GM18502 (cell line): Measurements from ENCODE around the gene ATP6V1D.
"Not testable (repeated sequence)": the region's sequence is repeated elsewhere in the genome, so short reads cannot be mapped to it uniquely, and the experiment has no call there.

Source experiments
- ATAC-seq: cut with Tn5 transposase; IDR thresholded peaks from one replicate; pipeline ENCODE4 v1.9.1; 2021; ENCODE audit warnings: mild to moderate bottlenecking; ENCODE audit not compliant: unreplicated experiment, poor library complexity

The ATP6V1D gene

DNA sequence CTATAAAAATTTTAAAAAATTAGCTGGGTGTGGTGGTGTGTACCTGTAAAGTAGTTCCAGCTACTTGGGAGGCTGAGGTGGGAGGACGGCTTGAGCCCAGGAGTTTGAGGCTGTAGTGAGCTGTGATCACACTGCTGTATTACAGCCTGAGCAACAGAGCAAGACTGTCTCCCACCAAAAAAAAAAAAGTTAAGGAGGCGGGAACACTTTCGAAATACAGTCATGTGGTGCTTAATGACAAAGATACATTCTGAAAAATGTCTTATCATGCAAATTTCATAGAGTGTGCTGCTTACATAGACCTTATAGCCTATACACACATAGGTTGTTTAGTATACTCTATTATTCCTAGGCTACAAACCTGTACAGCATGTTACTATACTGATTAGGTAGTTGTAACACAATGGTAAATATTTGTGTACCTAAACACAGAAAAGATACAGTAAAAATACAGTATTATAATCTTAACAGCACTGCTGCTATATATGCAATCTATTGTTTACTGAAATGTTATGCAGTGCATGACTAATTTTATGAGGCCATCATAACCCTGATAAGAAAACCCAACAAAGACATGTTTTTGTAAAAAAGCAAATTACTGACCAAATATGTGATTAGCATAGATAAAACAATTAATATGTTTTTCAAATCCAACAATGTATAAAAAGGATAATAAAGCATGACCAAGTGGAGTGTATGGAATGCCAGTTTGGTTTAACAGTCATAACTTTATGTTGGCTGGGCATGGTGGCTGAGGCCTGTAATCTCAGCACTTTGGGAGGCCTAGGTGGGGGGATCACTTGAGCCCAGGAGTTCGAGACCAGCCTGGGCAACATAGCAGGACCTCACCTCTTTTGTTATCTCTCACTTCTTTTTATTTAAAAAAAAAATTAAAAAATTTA is 11.9 kb upstream of the ATP6V1D start:
- ATAC-seq: no peak

GRCh38 chr14:67370830-67371229 is 11.2 kb upstream of the ATP6V1D start:
- no peak for ATAC-seq

DNA sequence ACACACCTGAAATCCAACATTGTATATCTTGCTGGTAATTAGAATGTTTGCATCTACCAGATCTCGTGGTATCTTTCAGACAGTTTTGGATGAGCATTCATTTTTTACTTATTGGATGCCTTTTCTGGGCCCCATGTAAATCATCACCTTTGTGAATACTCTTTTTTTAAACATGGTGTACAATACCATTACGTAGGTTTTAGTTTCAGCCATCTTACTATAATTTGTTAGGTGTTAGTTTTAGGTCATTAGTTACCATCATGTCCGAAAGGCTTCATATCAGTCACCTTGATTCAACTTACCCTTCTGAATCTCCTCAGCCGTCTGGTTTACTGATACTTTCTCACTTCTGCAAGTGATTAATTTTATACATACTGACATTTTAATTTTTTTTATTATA is 5.9 kb upstream of the ATP6V1D start:
- no peak for ATAC-seq

DNA sequence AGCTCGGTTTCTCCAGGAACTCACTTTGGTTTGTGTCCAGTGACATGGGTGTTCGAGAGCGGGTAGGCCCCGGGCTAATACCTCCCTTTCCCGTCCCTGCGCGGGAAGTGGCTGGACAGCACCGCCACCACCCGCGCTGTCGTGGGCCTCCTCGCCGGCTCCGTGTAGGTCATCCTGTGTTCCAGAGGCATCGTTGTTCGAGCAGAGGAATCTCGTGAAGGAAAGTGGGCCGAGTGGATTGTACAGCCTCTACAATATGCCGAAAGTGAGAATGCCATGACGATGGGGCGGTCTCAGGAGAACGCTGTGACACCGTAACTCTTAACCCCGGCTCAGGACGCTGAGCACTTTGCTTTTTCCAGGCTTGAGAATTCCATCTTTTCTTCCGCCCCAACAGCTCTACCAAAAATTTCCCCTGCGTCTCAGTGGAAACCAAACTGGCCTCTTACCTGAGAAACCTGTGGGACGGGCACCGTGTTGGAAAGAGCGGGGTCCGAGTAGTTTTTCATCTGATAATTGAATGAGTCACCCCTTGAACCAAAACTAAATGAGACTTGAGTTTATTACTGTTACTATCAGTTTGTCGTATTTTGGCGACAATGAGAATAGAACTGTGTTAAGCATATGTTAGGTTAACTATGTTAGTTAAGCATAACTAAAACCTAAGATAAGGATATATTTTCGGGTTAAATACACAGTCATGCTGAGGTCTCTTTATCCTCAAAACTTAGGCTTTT is 1.0 kb upstream of the ATP6V1D start:
- ATAC-seq: peak; percentile 29

GRCh38 chr14:67358924-67359774 is 455 bp downstream of the ATP6V1D start:
- ATAC-seq: peak; percentile 1

DNA sequence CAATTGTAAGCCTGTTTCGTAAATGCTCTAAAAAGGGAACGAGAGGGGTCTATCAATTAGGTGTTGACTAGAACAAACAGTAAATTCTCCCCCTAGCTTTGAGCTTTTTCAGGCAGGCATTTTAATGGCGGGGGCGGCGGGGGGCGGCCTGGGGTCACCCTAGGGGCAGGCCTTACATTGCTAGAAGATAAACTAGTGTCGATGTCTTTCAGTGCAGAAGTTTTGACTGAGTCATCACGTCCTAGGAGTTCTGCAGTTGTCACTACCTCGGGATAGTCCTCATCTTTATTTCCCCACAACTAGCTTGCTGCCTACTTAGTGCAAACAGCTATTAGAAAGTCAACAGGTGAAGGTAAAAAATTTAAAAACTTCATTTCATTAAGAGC is 1.6 kb downstream of the ATP6V1D start:
- ATAC-seq: no peak

DNA sequence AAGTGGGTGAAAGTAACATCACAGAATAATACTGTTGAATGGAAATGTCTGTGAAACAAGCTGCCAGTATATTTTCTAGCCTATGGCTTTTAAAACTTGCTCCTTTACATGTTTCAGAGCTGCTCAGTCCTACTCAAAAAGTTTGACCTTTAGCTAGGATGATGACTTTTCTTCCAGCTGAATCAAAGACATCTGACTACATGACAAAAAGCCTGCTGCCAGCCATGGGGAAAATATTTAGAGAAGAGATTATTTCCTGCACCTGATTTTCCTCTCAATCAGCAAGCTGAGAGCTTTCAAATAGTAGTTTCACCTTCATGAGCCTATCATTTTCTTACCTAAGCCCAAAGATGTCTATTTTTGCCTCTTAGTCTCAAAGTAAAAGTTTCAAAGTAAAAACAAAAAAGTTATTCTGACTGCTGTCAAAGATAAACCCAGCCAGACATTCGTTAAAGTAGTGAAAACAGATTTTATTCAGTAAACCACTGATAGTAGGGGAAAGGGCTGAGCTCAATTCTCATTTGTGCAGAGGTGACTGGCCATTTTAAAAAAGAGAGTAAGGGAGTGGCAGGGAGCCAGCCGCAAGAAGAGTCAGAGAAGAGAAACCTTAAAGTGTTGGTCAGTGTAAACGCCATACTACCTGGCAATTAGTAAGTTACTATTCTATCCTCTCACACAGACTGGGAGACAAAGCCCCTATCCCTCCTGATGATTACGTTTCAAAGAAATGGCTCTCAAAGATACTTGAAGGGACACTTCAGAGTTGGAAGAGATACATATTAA is 2.2 kb downstream of the ATP6V1D start:
- ATAC-seq: no peak

GRCh38 chr14:67352055-67352454 is 7.5 kb downstream of the ATP6V1D start:
- ATAC-seq: no peak

DNA sequence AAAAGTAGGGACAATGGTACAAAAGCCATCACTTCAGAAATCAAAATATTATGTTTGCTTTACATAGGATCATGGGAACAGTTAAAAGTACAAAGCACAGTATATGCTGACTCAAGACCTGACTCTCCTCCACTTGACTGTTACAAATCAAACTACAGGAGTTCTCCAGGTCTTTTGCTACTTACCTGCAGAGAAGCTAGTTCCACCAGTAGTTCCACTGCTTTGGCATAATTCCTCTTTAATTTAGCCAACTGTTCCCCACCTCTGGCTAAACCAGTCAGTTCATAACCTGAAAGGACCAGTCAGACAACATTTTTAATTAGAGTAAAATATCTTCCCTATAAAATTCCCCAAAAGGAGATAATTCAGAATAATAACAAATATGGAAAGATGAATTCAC is 14.0 kb downstream of the ATP6V1D start:
- ATAC-seq: no peak

DNA sequence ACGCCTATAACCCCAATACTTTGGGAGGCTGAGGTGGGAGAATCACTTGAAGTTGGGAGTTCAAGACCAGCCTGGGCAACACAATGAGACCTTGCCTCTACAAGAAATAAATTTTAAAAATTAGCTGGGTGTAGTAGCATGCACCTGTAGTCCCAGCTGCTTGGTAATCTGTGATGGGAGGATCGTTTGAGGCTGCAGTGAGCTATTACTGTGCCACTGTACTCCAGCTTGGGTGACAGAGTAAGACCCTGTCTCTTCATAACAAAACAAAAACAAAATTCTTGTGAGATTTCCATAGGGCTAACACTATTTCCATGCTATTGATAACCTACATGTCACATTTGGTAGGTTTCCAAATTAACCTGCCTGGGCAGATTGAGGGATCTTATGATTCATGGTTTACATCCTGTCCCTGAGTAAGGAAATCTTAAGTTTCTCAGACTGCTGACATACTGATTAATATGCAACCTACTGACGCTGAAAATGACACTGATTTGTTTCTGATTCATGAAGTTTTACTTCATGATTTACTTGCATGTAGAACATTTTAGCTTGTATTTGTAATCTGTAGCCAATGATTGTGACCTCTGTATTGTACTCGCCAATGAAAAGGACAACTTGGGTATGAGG is 15.9 kb downstream of the ATP6V1D start:
- ATAC-seq: no peak

GRCh38 chr14:67341231-67341630 is 18.4 kb downstream of the ATP6V1D start:
- not testable (repeated sequence) for ATAC-seq

GRCh38 chr14:67335781-67336180 is 23.8 kb downstream of the ATP6V1D start:
- no peak for ATAC-seq

DNA sequence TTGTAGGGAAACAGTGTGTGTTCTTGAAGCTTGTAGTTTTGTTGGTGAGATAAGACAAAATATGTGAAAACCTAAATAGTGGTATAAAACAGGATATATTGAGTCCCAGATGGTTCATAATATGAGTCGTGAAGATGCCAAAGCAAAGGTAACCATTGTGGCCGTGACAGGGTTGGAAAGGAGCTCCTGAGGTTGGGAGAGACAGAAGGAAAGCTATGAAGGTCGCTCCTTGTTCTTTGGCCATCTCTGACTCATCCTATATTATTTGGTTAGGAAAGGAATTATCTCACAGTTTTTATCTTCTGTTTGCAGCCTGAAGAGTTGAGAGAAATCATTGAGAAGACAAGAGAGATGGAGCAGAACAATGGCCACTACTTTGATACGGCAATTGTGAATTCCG is 27.1 kb downstream of the ATP6V1D start:
- no peak for ATAC-seq

DNA sequence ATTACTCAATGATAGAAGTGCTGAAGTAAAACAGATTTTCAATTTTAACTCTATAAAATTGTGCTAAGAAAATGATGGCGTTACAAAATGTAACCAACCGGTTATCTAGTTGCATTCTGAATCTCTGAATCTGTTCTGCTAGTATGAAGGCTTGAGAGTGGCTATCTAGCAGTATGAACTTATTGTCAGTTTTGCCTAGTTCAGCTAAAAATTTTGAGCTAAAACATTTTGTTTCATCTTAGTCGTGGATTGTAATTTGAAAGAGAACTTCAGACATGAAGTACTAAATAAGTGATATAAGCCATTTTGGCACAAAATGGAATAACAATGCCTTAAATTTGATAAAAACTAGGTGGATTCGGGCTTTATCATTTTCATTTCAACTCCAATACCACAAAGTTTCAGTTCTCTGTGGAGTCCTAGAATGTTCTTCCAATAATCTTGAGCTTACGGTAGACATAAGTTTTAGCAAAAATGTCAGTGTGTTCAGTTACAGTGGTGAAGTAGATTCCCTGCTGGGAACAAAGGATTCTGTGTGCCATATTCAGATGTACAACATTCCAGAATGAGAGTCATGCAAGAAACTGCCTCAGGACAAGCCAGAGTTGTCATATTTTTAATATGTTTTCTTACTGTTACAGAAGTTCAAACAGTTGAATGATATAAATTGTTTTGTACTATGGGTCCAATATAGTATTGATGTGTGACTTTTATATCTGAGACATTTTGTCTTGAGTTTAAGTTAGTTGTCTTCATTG is 28.1 kb downstream of the ATP6V1D start:
- ATAC-seq: no peak

GRCh38 chr14:67329666-67330065 is 29.9 kb downstream of the ATP6V1D start:
- ATAC-seq: not testable (repeated sequence)

- ATAC-seq: no peak
These were observed 40.5 kb downstream of the ATP6V1D start for GRCh38 chr14:67319142-67319541.

- ATAC-seq: no peak
These were observed 41.8 kb downstream of the ATP6V1D start for GRCh38 chr14:67317822-67318221.

DNA sequence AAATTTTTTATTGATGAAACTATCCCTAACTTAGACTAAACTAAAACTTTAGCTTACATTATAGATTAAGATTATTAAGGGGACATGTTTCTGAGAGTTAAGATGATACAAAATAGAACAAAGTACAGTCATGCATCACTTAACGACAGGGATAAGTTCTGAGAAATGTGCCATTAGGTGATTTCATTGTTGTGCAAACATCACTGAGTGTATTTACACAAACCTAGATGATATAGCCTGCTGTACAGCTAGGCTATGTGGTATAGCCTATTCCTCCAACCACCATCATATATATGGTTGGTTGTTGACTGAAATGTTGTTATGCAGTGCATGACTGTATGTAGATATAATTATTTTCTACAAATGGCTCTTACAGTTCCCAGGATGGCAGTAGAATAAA is 46.5 kb downstream of the ATP6V1D start:
- no peak for ATAC-seq

GRCh38 chr14:67311868-67312267 is 47.7 kb downstream of the ATP6V1D start:
- no peak for ATAC-seq
